ENCODE results near the gene STEAP1B. TPM values are rescaled to one million over a fixed set of nuclear protein-coding genes. Genes with fewer than 3 reads are reported as not detected.

STEAP1B gene
- total RNA-seq, 1 donor from 2014 or later, result 2.5 TPM

DNA sequence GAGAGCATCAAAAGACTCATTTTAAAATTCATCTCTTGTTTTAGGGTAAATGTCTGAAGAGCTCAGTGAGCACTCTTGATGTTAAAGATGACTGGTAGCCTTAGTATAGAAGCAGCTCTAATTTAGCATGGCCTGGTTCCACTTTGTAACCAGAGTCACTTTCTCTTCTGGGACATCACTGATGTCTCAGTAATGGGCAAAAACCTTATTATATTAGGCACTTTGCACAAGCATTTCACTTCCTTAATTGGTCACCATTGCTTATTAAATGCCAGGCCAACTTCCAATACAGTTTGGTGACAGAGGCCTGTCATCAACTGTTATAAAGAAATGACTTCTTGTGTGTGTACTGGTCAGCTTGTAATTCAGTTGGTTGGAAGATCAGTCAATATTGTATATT lies 53.0 kb downstream of the STEAP1B start:
- TF ChIP-seq, protein P1, sequence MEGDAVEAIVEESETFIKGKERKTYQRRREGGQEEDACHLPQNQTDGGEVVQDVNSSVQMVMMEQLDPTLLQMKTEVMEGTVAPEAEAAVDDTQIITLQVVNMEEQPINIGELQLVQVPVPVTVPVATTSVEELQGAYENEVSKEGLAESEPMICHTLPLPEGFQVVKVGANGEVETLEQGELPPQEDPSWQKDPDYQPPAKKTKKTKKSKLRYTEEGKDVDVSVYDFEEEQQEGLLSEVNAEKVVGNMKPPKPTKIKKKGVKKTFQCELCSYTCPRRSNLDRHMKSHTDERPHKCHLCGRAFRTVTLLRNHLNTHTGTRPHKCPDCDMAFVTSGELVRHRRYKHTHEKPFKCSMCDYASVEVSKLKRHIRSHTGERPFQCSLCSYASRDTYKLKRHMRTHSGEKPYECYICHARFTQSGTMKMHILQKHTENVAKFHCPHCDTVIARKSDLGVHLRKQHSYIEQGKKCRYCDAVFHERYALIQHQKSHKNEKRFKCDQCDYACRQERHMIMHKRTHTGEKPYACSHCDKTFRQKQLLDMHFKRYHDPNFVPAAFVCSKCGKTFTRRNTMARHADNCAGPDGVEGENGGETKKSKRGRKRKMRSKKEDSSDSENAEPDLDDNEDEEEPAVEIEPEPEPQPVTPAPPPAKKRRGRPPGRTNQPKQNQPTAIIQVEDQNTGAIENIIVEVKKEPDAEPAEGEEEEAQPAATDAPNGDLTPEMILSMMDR (IDR thresholded peaks at IDR 0.05), result no peak
- no peak overlapping the region for H3K27ac ChIP-seq
- no peak for ATAC-seq
- no peaks in the 10 kb centered on the region for H3K36me3 ChIP-seq
- peaks cover 30% of the 10 kb centered on the region for H3K4me1 ChIP-seq
- intact Hi-C loops (cut with DNase I), result no loop called here
- no peaks in the 10 kb centered on the region for H3K27me3 ChIP-seq
- DNase-seq, result no peak
- H3K9me3 ChIP-seq, result no peaks in the 10 kb centered on the region
- H3K4me3 ChIP-seq, result no peak overlapping the region

DNA sequence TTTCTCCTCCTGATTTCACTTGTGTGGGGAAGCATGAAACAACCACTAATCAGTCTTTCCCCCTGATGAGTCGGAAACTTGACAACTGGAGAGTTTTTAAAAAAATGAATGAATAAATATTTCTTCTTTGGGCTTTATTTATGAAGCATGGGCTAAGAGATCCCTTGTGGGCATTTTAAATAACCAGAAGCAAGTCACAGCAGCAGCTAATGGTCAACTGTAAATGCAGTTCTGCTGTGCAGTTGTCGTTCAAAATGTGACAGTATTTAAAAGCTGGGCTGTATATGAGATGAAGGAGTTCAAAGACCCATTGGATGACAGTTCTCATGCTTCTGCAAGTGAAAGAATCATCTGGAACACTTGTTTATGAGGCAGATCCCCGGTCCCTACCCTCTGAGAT lies 54.1 kb downstream of the STEAP1B start:
- TF ChIP-seq, protein P1 (IDR thresholded peaks at IDR 0.05), result no peak
- H3K27ac ChIP-seq, result no peak overlapping the region

DNA sequence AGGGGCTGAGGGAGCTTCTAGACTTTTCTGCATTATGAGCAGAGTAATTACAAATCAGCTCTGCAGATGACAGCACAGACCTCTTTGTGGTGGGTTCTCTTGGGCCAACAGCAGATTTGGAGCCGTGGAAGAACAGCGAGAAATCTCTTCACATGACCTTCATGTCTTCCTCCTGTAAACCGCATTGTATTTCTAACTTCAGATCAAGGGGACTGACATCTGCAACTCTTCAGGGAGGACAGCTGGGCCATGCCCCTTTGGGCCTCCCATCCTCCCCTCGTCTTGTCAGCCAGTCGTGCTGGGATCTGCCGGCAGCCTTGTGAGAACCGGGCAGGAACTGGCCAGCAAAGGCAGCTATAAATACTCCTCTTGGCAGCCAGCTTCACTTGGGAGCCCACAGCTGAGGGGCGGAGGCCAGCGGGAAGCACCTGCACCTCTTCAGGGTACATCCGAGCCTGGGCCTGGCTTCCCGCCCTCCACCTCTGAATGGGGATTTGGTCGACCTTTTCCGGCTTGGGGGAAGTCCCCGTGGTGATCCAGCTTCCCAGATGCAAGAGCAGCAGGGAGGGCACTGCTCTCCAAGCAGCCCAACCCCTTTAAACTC lies 54.7 kb downstream of the STEAP1B start:
- TF ChIP-seq, protein P1 (IDR thresholded peaks at IDR 0.05), result no peak
- intact Hi-C loops (cut with DNase I), result no loop called here
- H3K9me3 ChIP-seq, result no peaks in the 10 kb centered on the region
- DNase-seq (peak; percentile 84), ATAC-seq (peak; percentile 80)
- peaks cover 30% of the 10 kb centered on the region for H3K4me1 ChIP-seq
- H3K27me3 ChIP-seq, result no peaks in the 10 kb centered on the region
- H3K27ac ChIP-seq, result peak overlapping the region; percentile 63
- no peaks in the 10 kb centered on the region for H3K36me3 ChIP-seq
- no peak overlapping the region for H3K4me3 ChIP-seq

More for the DNA sequence above, 54.1 kb downstream of the STEAP1B start:
- intact Hi-C loops (cut with DNase I), result no loop called here
- H3K4me1 ChIP-seq, result peaks cover 30% of the 10 kb centered on the region
- DNase-seq (no peak), ATAC-seq (no peak)
- no peak overlapping the region for H3K4me3 ChIP-seq
- no peaks in the 10 kb centered on the region for H3K9me3 ChIP-seq
- no peaks in the 10 kb centered on the region for H3K27me3 ChIP-seq
- H3K36me3 ChIP-seq, result no peaks in the 10 kb centered on the region

DNA sequence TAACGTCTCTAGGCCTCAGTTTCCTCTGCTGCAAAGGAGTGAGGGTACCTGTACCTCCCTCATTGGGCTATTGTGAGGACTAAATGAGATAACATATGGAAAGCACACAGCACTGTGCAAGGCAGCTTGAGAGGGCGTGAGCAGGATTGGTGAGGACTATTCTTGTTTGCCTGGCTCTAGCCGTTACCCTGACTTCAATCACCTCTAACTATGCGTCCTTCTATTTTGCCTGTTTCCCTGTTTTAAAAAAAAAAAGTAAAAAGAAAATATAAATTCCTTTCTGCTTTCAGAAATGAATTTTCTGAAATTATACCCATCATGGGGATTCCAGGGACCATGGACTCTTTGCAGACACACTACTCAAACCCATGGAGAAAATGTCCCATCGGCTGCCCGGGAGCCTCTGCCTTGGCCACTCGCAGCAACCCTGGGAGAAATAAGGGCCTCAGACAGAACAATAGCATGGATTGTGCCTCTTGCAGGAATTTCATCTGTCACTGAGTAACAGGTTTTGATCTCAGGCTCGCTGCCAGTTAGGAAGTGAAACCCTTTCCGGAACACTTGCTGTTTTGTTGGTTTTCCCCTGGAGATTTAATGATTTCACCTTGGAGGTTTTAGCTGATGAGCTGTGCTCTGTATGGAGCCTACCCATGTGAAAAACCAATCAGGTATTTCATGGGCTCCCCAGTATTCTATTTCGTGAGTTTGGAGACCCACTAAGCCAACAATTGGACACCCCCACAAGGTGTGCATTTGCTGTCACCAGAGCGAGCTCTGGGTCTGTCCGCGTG lies 55.6 kb downstream of the STEAP1B start:
- peak overlapping the region; percentile 63 for H3K27ac ChIP-seq
- no peaks in the 10 kb centered on the region for H3K36me3 ChIP-seq
- peak; percentile 10 for ATAC-seq
- no peaks in the 10 kb centered on the region for H3K27me3 ChIP-seq
- H3K9me3 ChIP-seq, result no peaks in the 10 kb centered on the region
- intact Hi-C loops (cut with DNase I), result no loop called here
- peaks cover 30% of the 10 kb centered on the region for H3K4me1 ChIP-seq
- DNase-seq, result no peak
- TF ChIP-seq, protein P1 (IDR thresholded peaks at IDR 0.05), result no peak
- no peak overlapping the region for H3K4me3 ChIP-seq

DNA sequence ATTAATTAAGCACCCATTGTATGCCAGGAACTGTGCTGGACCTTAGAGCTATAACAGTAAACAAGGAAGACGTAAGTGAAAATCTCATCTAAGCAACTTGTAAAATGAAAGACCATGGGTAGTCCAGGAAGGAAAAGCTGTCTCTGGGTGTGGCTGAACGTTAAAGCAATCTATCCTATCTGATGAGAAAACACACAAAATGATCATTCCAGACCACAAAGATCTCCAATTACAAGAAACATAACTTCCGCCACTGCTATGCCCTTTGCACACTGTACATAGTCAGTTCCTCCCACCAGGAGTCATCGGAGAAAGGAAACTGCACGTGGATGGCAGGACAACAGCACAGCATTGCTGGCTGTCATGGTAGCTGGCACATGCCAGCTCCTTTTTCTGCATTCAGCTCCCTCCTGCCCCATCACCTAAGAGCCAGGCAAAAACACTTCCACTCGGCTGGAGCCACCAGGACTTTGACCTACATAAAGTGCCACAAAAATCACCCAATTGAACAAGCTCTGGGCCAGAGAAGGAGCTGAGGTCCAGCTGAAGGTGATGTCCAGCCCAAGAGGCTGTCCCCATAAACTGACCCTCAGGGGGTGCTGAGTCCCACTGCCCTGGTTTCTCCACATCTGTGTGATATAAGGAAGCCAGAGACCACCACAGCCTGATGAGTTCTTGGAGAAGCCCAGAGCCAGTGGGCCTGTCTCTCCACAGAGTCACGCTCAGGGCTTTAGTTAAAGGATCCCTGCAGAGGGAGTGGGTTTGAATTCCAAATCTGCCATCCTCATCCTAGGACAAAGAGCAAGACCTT lies 56.4 kb downstream of the STEAP1B start:
- Histone ChIP-seq H3K4me1 (peaks cover 30% of the 10 kb centered on the region), H3K4me3 (no peak overlapping the region), H3K27ac (peak overlapping the region; percentile 33), H3K9me3 (no peaks in the 10 kb centered on the region), H3K27me3 (no peaks in the 10 kb centered on the region), H3K36me3 (no peaks in the 10 kb centered on the region)
- TF ChIP-seq, protein P1 (IDR thresholded peaks at IDR 0.05), result no peak
- intact Hi-C loops (cut with DNase I), result no loop called here
- DNase-seq, result no peak
- ATAC-seq, result no peak
